Ovary (tissue), 3 donors: ENCODE data around the gene TRPM2.

Source experiments
- EP300 ChIP-seq: sonication (generic); formaldehyde crosslinking; IDR thresholded peaks from one replicate; pipeline ENCODE4 v1.6.1; 2017; ENCODE audit warnings: antibody characterized with exemption
- TF ChIP-seq, protein P1 (sequence below), 3 donors: fragments of 450-650 bp in 2 of 3; fragments of 200-600 bp in 1 of 3; IDR thresholded peaks; one replicate each; pipeline versions ENCODE4 v1.5.1 to v1.8.0; 2016 to 2022; ENCODE audit warnings: antibody characterized with exemption in 3 of 3, mild to moderate bottlenecking in 1 of 3
- donor health status: DM: no; HTN: no; CAD: no.

DNA sequence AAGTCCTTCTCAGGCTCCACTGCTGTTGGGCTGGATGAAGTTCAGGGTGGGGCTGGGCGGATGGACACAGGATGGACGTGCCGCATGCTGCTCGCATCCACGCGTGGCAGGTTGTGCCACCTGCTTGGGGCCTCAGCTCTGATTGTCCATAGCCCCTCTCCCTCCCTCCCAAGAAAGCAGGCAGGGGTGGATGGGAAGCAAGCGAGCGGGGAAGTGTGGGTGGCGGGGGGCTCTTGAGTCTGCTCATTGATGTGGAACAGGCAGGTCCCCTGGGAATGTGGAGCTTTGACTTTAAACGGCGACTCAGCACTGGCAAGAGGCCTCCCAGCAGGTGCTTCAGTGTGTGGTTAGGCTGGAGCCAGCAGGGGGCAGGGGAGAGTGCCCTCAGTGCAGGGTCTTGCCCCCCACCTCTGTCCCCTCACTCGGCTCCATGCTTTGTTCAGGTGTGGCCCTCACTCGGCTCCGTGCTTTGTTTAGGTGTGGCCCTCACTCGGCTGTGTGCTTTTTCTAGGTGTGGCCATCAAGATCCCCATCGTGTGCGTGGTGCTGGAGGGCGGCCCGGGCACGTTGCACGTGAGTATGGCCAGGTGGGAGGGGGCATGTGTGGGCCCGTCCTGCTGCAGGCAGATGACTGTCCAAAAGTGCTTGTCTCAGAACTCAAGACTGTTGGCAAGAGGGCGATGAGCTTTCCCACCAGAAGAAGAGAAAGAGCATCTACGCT lies 23.9 kb downstream of the TRPM2 start:
- TF ChIP-seq, protein P1, sequence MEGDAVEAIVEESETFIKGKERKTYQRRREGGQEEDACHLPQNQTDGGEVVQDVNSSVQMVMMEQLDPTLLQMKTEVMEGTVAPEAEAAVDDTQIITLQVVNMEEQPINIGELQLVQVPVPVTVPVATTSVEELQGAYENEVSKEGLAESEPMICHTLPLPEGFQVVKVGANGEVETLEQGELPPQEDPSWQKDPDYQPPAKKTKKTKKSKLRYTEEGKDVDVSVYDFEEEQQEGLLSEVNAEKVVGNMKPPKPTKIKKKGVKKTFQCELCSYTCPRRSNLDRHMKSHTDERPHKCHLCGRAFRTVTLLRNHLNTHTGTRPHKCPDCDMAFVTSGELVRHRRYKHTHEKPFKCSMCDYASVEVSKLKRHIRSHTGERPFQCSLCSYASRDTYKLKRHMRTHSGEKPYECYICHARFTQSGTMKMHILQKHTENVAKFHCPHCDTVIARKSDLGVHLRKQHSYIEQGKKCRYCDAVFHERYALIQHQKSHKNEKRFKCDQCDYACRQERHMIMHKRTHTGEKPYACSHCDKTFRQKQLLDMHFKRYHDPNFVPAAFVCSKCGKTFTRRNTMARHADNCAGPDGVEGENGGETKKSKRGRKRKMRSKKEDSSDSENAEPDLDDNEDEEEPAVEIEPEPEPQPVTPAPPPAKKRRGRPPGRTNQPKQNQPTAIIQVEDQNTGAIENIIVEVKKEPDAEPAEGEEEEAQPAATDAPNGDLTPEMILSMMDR (IDR thresholded peaks at IDR 0.05): no peak
- TF ChIP-seq EP300: no peak
